Parathyroid adenoma (tissue), 2 donors: ENCODE results near the gene GP1BA.

ENCODE experiments used
- H2AFZ ChIP-seq: fragments of 300-600 bp; sonication (generic); one replicate; pipeline ENCODE4 v1.7.0; 2017; ENCODE audit warnings: antibody characterized with exemption, mild to moderate bottlenecking
- H3K27ac ChIP-seq: fragments of 300-600 bp; sonication (generic); one replicate; pipeline ENCODE4 v1.7.0; 2017
- H3K27me3 ChIP-seq: fragments of 300-600 bp; sonication (generic); one replicate; pipeline ENCODE4 v1.7.0; 2017; ENCODE audit warnings: low read length; ENCODE audit not compliant: control insufficient read depth, insufficient read depth
- H3K36me3 ChIP-seq: fragments of 300-600 bp; sonication (generic); one replicate; pipeline ENCODE4 v1.7.0; 2017; ENCODE audit warnings: low read length; ENCODE audit not compliant: control insufficient read depth, insufficient read depth
- H3K4me1 ChIP-seq: fragments of 300-600 bp; sonication (generic); one replicate; pipeline ENCODE4 v1.7.0; 2017; ENCODE audit warnings: control low read depth
- H3K4me2 ChIP-seq: fragments of 300-600 bp; sonication (generic); one replicate; pipeline ENCODE4 v1.7.0; 2017; ENCODE audit warnings: low read length
- H3K4me3 ChIP-seq: fragments of 300-600 bp; sonication (generic); one replicate; pipeline ENCODE4 v1.7.0; 2017; ENCODE audit warnings: low read depth, low read length
- H3K79me2 ChIP-seq: fragments of 300-600 bp; sonication (generic); one replicate; pipeline ENCODE4 v1.7.0; 2017; ENCODE audit warnings: control low read depth
- H3K9ac ChIP-seq: fragments of 300-600 bp; sonication (generic); one replicate; pipeline ENCODE4 v1.7.0; 2017; ENCODE audit warnings: mild to moderate bottlenecking
- H3K9me3 ChIP-seq: fragments of 300-600 bp; sonication (generic); one replicate; pipeline ENCODE4 v1.7.0; 2017; ENCODE audit warnings: low read length; ENCODE audit not compliant: control insufficient read depth
- CTCF ChIP-seq: fragments of 300-600 bp; sonication (generic); IDR thresholded peaks from one replicate; pipeline ENCODE4 v1.7.0; 2017; ENCODE audit warnings: antibody characterized with exemption, mild to moderate bottlenecking
- donor health status: primary hyperparathyroidism.

GP1BA gene

GRCh38 chr17:4974115-4974670 is 42.1 kb downstream of the GP1BA start:
- Histone ChIP-seq H3K4me1 (no peaks in the 10 kb centered on the region), H3K36me3 (no peaks in the 10 kb centered on the region), H3K27me3 (no peaks in the 10 kb centered on the region), H3K27ac (no peak overlapping the region), H3K9me3 (no peaks in the 10 kb centered on the region), H3K79me2 (peaks cover 4% of the 10 kb centered on the region), H3K9ac (no peak overlapping the region), H3K4me2 (no peak overlapping the region), H3K4me3 (no peak overlapping the region), H2AFZ (no peak overlapping the region)
- no peak for TF ChIP-seq CTCF

- Histone ChIP-seq H2AFZ (no peak overlapping the region), H3K4me3 (no peak overlapping the region), H3K27me3 (no peaks in the 10 kb centered on the region), H3K79me2 (peaks cover 8% of the 10 kb centered on the region), H3K9ac (no peak overlapping the region), H3K27ac (no peak overlapping the region), H3K9me3 (no peaks in the 10 kb centered on the region), H3K4me2 (no peak overlapping the region), H3K4me1 (no peaks in the 10 kb centered on the region), H3K36me3 (no peaks in the 10 kb centered on the region)
- no peak for TF ChIP-seq CTCF
Measured at GRCh38 chr17:4978726-4979125, 46.6 kb downstream of the GP1BA start.

- TF ChIP-seq CTCF = peak; percentile 75
- H3K4me3 ChIP-seq = no peak overlapping the region
- H3K27me3 ChIP-seq = no peaks in the 10 kb centered on the region
- no peak overlapping the region for H3K9ac ChIP-seq
- no peaks in the 10 kb centered on the region for H3K36me3 ChIP-seq
- no peak overlapping the region for H2AFZ ChIP-seq
- peaks cover 8% of the 10 kb centered on the region for H3K79me2 ChIP-seq
- no peaks in the 10 kb centered on the region for H3K9me3 ChIP-seq
- no peak overlapping the region for H3K4me2 ChIP-seq
- H3K27ac ChIP-seq = no peak overlapping the region
- no peaks in the 10 kb centered on the region for H3K4me1 ChIP-seq
Measured at GRCh38 chr17:4980644-4981216, 48.7 kb downstream of the GP1BA start.

GRCh38 chr17:4982305-4982704 is 50.2 kb downstream of the GP1BA start:
- Histone ChIP-seq H3K79me2 (peaks cover 10% of the 10 kb centered on the region), H3K4me3 (no peak overlapping the region), H3K27ac (no peak overlapping the region), H3K9me3 (no peaks in the 10 kb centered on the region), H3K4me2 (no peak overlapping the region), H3K27me3 (no peaks in the 10 kb centered on the region), H2AFZ (no peak overlapping the region), H3K9ac (no peak overlapping the region), H3K4me1 (peaks cover 6% of the 10 kb centered on the region), H3K36me3 (no peaks in the 10 kb centered on the region)
- no peak for TF ChIP-seq CTCF
